ENCODE data around the gene GRIP1.

Gene GRIP1

GRCh38 chr12:66453844-66454243, 225.0 kb downstream of the GRIP1 start:
- no peaks in the 10 kb centered on the region for H3K9me3 ChIP-seq (ENCODE audit: control insufficient read depth, insufficient read depth, low read depth, low read length)
- H3K4me1 ChIP-seq (ENCODE audit: control insufficient read depth, insufficient read depth, low read length), result 0 out of 2 replicates have a peak, but pooled peaks cover 4% of the 10 kb centered on the region
- no peaks in the 10 kb centered on the region for H3K36me3 ChIP-seq (ENCODE audit: control insufficient read depth, insufficient read depth, low read length)
- no peaks in the 10 kb centered on the region for H3K27me3 ChIP-seq (ENCODE audit: control insufficient read depth, insufficient read depth, low read length)
- H3K27ac ChIP-seq (ENCODE audit: low read depth, low read length), result no peak overlapping the region
- H3K9ac ChIP-seq (ENCODE audit: low read length), result no peak overlapping the region
- H3K4me3 ChIP-seq (ENCODE audit: low read depth, low read length), result no peak overlapping the region

DNA sequence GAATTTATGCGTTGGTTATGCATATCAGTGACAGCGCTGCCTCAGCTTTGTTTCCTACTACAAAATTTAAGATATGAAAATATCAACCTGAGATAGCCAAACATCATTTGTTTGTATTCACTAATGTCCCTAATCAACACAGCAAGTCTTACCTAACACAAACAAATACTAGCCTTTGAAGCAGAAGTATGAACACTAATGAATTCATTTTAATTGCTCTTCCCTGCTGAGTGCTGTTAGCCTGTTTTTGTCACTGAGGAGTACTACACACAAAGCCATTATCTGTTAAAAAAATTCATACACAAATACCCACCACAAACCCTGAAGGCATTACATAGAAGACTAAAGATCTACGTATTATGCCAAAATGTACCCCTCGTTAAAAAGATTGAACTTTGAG, 225.8 kb downstream of the GRIP1 start:
- H3K4me1 ChIP-seq (ENCODE audit: control insufficient read depth, insufficient read depth, low read length), result 0 out of 2 replicates have a peak, but pooled peaks cover 4% of the 10 kb centered on the region
- no peaks in the 10 kb centered on the region for H3K27me3 ChIP-seq (ENCODE audit: control insufficient read depth, insufficient read depth, low read length)

GRCh38 chr12:66449531-66449930, 229.3 kb downstream of the GRIP1 start:
- no peak overlapping the region for H3K27ac ChIP-seq (ENCODE audit: low read depth, low read length)
- H3K4me1 ChIP-seq (ENCODE audit: control insufficient read depth, insufficient read depth, low read length), result peaks cover 6% of the 10 kb centered on the region; the same call in 1 of the 2 replicates
- no peaks in the 10 kb centered on the region for H3K36me3 ChIP-seq (ENCODE audit: control insufficient read depth, insufficient read depth, low read length)
- no peak overlapping the region for H3K9ac ChIP-seq (ENCODE audit: low read length)
- H3K4me3 ChIP-seq (ENCODE audit: low read depth, low read length), result no peak overlapping the region
- H3K27me3 ChIP-seq (ENCODE audit: control insufficient read depth, insufficient read depth, low read length), result no peaks in the 10 kb centered on the region
- no peaks in the 10 kb centered on the region for H3K9me3 ChIP-seq (ENCODE audit: control insufficient read depth, insufficient read depth, low read depth, low read length)

More for the DNA sequence above, 225.8 kb downstream of the GRIP1 start:
- H3K36me3 ChIP-seq (ENCODE audit: control insufficient read depth, insufficient read depth, low read length), result no peaks in the 10 kb centered on the region
- H3K27ac ChIP-seq (ENCODE audit: low read depth, low read length), result no peak overlapping the region
- no peaks in the 10 kb centered on the region for H3K9me3 ChIP-seq (ENCODE audit: control insufficient read depth, insufficient read depth, low read depth, low read length)
- no peak overlapping the region for H3K9ac ChIP-seq (ENCODE audit: low read length)
- no peak overlapping the region for H3K4me3 ChIP-seq (ENCODE audit: low read depth, low read length)

- H3K4me3 ChIP-seq (ENCODE audit: low read depth, low read length), result no peak overlapping the region
- H3K36me3 ChIP-seq (ENCODE audit: control insufficient read depth, insufficient read depth, low read length), result no peaks in the 10 kb centered on the region
- H3K27ac ChIP-seq (ENCODE audit: low read depth, low read length), result no peak overlapping the region
- no peaks in the 10 kb centered on the region for H3K9me3 ChIP-seq (ENCODE audit: control insufficient read depth, insufficient read depth, low read depth, low read length)
- no peak overlapping the region for H3K9ac ChIP-seq (ENCODE audit: low read length)
- H3K4me1 ChIP-seq (ENCODE audit: control insufficient read depth, insufficient read depth, low read length), result peaks cover 6% of the 10 kb centered on the region; the same call in 1 of the 2 replicates
- no peaks in the 10 kb centered on the region for H3K27me3 ChIP-seq (ENCODE audit: control insufficient read depth, insufficient read depth, low read length)
Observed at GRCh38 chr12:66447643-66448042, 231.2 kb downstream of the GRIP1 start.

GRCh38 chr12:66446276-66446675, 232.6 kb downstream of the GRIP1 start:
- Histone ChIP-seq H3K36me3 (ENCODE audit: control insufficient read depth, insufficient read depth, low read length) (no peaks in the 10 kb centered on the region), H3K9ac (ENCODE audit: low read length) (no peak overlapping the region), H3K9me3 (ENCODE audit: control insufficient read depth, insufficient read depth, low read depth, low read length) (no peaks in the 10 kb centered on the region), H3K4me1 (ENCODE audit: control insufficient read depth, insufficient read depth, low read length) (peaks cover 12% of the 10 kb centered on the region), H3K4me3 (ENCODE audit: low read depth, low read length) (no peak overlapping the region), H3K27ac (ENCODE audit: low read depth, low read length) (no peak overlapping the region), H3K27me3 (ENCODE audit: control insufficient read depth, insufficient read depth, low read length) (no peaks in the 10 kb centered on the region)

DNA sequence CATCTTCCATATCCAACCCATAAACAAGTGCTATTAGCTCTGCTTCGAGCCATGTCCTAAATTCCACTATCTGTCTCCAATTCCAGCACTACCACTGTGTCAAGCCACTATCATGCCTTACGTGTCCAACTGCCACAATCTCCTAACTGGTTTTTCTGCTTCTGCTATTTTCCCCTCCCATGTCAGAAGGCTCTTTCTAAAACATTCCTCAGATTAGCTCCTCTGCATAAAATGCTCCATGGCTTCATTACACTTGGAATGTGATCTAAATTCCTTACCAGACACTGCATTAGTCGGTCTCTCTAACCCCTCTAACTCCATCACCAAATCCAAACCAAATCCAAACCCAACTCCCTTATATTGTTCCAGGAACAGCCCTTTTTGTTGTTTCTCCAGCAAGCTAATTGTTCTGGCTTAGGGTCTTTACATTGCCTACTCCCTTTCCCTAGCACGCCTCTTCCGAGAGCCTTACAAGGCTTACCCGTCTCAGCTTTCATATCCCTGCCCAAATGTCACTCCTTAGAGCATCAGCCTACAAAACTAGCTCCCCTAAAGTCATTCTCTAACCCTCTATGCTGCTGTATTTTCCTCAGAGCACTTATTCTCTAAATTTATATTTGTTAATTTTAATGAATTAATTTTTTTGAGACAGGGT, 236.8 kb downstream of the GRIP1 start:
- H3K9me3 ChIP-seq (ENCODE audit: control insufficient read depth, insufficient read depth, low read depth, low read length), result no peaks in the 10 kb centered on the region
- no peaks in the 10 kb centered on the region for H3K36me3 ChIP-seq (ENCODE audit: control insufficient read depth, insufficient read depth, low read length)
- H3K27ac ChIP-seq (ENCODE audit: low read depth, low read length), result no peak overlapping the region
- H3K4me1 ChIP-seq (ENCODE audit: control insufficient read depth, insufficient read depth, low read length), result peaks cover 12% of the 10 kb centered on the region
- H3K9ac ChIP-seq (ENCODE audit: low read length), result no peak overlapping the region
- H3K27me3 ChIP-seq (ENCODE audit: control insufficient read depth, insufficient read depth, low read length), result no peaks in the 10 kb centered on the region
- no peak overlapping the region for H3K4me3 ChIP-seq (ENCODE audit: low read depth, low read length)

GRCh38 chr12:66438601-66439000, 240.3 kb downstream of the GRIP1 start:
- Histone ChIP-seq H3K27me3 (ENCODE audit: control insufficient read depth, insufficient read depth, low read length) (no peaks in the 10 kb centered on the region), H3K4me1 (ENCODE audit: control insufficient read depth, insufficient read depth, low read length) (peaks cover 16% of the 10 kb centered on the region), H3K36me3 (ENCODE audit: control insufficient read depth, insufficient read depth, low read length) (no peaks in the 10 kb centered on the region), H3K4me3 (ENCODE audit: low read depth, low read length) (no peak overlapping the region), H3K27ac (ENCODE audit: low read depth, low read length) (no peak overlapping the region), H3K9ac (ENCODE audit: low read length) (no peak overlapping the region), H3K9me3 (ENCODE audit: control insufficient read depth, insufficient read depth, low read depth, low read length) (no peaks in the 10 kb centered on the region)

GRCh38 chr12:66430106-66430505, 248.8 kb downstream of the GRIP1 start:
- Histone ChIP-seq H3K4me1 (ENCODE audit: control insufficient read depth, insufficient read depth, low read length) (peaks cover 32% of the 10 kb centered on the region), H3K27me3 (ENCODE audit: control insufficient read depth, insufficient read depth, low read length) (no peaks in the 10 kb centered on the region), H3K36me3 (ENCODE audit: control insufficient read depth, insufficient read depth, low read length) (no peaks in the 10 kb centered on the region), H3K9ac (ENCODE audit: low read length) (no peak overlapping the region), H3K9me3 (ENCODE audit: control insufficient read depth, insufficient read depth, low read depth, low read length) (no peaks in the 10 kb centered on the region), H3K4me3 (ENCODE audit: low read depth, low read length) (no peak overlapping the region), H3K27ac (ENCODE audit: low read depth, low read length) (no peak overlapping the region)

- Histone ChIP-seq H3K27ac (ENCODE audit: low read depth, low read length) (no peak overlapping the region), H3K9me3 (ENCODE audit: control insufficient read depth, insufficient read depth, low read depth, low read length) (peaks cover 4% of the 10 kb centered on the region; the same call in 1 of the 2 replicates), H3K4me1 (ENCODE audit: control insufficient read depth, insufficient read depth, low read length) (peaks cover 26% of the 10 kb centered on the region), H3K36me3 (ENCODE audit: control insufficient read depth, insufficient read depth, low read length) (no peaks in the 10 kb centered on the region), H3K4me3 (ENCODE audit: low read depth, low read length) (no peak overlapping the region), H3K9ac (ENCODE audit: low read length) (no peak overlapping the region), H3K27me3 (ENCODE audit: control insufficient read depth, insufficient read depth, low read length) (no peaks in the 10 kb centered on the region)
Observed at GRCh38 chr12:66428870-66429269, 250.0 kb downstream of the GRIP1 start.

GRCh38 chr12:66428261-66428660, 250.6 kb downstream of the GRIP1 start:
- no peaks in the 10 kb centered on the region for H3K27me3 ChIP-seq (ENCODE audit: control insufficient read depth, insufficient read depth, low read length)

GRCh38 chr12:66426696-66427095, 252.2 kb downstream of the GRIP1 start:
- Histone ChIP-seq H3K4me3 (ENCODE audit: low read depth, low read length) (no peak overlapping the region), H3K27ac (ENCODE audit: low read depth, low read length) (0 out of 2 replicates have a peak overlapping the region, but pooled peaks have one; percentile 7), H3K9ac (ENCODE audit: low read length) (no peak overlapping the region)

More at GRCh38 chr12:66428261-66428660, 250.6 kb downstream of the GRIP1 start:
- Histone ChIP-seq H3K9ac (ENCODE audit: low read length) (no peak overlapping the region), H3K4me1 (ENCODE audit: control insufficient read depth, insufficient read depth, low read length) (peaks cover 26% of the 10 kb centered on the region), H3K4me3 (ENCODE audit: low read depth, low read length) (no peak overlapping the region), H3K27ac (ENCODE audit: low read depth, low read length) (no peak overlapping the region), H3K36me3 (ENCODE audit: control insufficient read depth, insufficient read depth, low read length) (no peaks in the 10 kb centered on the region), H3K9me3 (ENCODE audit: control insufficient read depth, insufficient read depth, low read depth, low read length) (peaks cover 4% of the 10 kb centered on the region; the same call in 1 of the 2 replicates)

More at GRCh38 chr12:66426696-66427095, 252.2 kb downstream of the GRIP1 start:
- Histone ChIP-seq H3K27me3 (ENCODE audit: control insufficient read depth, insufficient read depth, low read length) (no peaks in the 10 kb centered on the region), H3K9me3 (ENCODE audit: control insufficient read depth, insufficient read depth, low read depth, low read length) (peaks cover 4% of the 10 kb centered on the region; the same call in 1 of the 2 replicates), H3K36me3 (ENCODE audit: control insufficient read depth, insufficient read depth, low read length) (no peaks in the 10 kb centered on the region), H3K4me1 (ENCODE audit: control insufficient read depth, insufficient read depth, low read length) (peaks cover 26% of the 10 kb centered on the region)

Data from HUES6 (cell line).